Testis (tissue), 3 donors: Measurements from ENCODE around the gene CADPS2. TPM values are rescaled to one million over a fixed set of nuclear protein-coding genes. Genes with fewer than 3 reads are reported as not detected.
A peak's percentile ranks its signal among the peaks of the same experiment; 100 is the strongest.

Experiments used
- DNase-seq: peaks from one replicate; pipeline ENCODE4 v3.0.0-alpha.2; 2019
- H3K27ac ChIP-seq, 2 donors: fragments of 200-600 bp; sonication (generic); one replicate each; pipeline ENCODE4 v1.5.1; 2019
- H3K27me3 ChIP-seq: fragments of 200-600 bp; sonication (generic); one replicate; pipeline ENCODE4 v1.5.1; 2019
- H3K36me3 ChIP-seq: fragments of 200-600 bp; sonication (generic); one replicate; pipeline ENCODE4 v1.5.1; 2017; ENCODE audit warnings: low read depth; ENCODE audit errors: missing control alignments
- H3K4me1 ChIP-seq: fragments of 200-600 bp; sonication (generic); one replicate; pipeline ENCODE4 v1.5.1; 2019
- H3K4me3 ChIP-seq, 2 donors: fragments of 200-600 bp; sonication (generic); one replicate each; pipeline ENCODE4 v1.5.1; 2017 to 2019
- H3K9me3 ChIP-seq: fragments of 200-600 bp; sonication (generic); one replicate; pipeline ENCODE4 v1.5.1; 2017
- CTCF ChIP-seq, 3 experiments: fragments of 450-650 bp in 2 of 3; fragments of 200-600 bp in 1 of 3; sonication (generic) in 1 of 3; IDR thresholded peaks; one replicate each; pipeline ENCODE4 v1.5.1; 2016 to 2019; ENCODE audit warnings: antibody characterized with exemption in 3 of 3, mild to moderate bottlenecking in 2 of 3, moderate library complexity in 1 of 3
- POLR2A ChIP-seq: fragments of 450-650 bp; IDR thresholded peaks from one replicate; pipeline ENCODE4 v1.6.1; 2017; ENCODE audit warnings: antibody characterized with exemption, mild to moderate bottlenecking, moderate library complexity
- WGBS, 2 donors: methylation state at CpG; one replicate each; pipeline ENCODE4 v1.1.5; 2018; 5-methylcytosine and 5-hydroxymethylcytosine counted together
- intact Hi-C: fragments of 100-400 bp; cut with DNase I; formaldehyde crosslinking; loops from one replicate; pipeline ENCODE4 v1.15.1; 2023; ENCODE audit warnings: low total_unique reads
- polyA plus RNA-seq: library from polyadenylated mRNA; stranded (reverse); fragments of 350-450 nt; fragmentation: Illumina TruSeq; extraction: RNeasy Lipid Tissue Mini Kit (QIAGEN cat#74804); gene quantifications from one replicate; pipeline ENCODE4 v1.2.3, GENCODE V29; 2014; ENCODE audit warnings: low read depth, low replicate concordance; ENCODE audit not compliant: insufficient read depth
- total RNA-seq, 2 donors: library from RNA; depleted of rRNA; stranded (reverse); fragments of >200 nt; gene quantifications; one replicate each; pipeline ENCODE4 v1.2.3, GENCODE V29; 2016

Gene CADPS2
- total and polyA plus RNA-seq, 3 donors from 2014 or later: 6.0 to 9.9 (median 9.3) TPM

GRCh38 chr7:122543166-122543565 lies 343.1 kb downstream of the CADPS2 start:
- Histone ChIP-seq H3K4me3 (no peak overlapping the region), H3K36me3 (no peaks in the 10 kb centered on the region), H3K27ac (no peak overlapping the region), H3K9me3 (no peaks in the 10 kb centered on the region), H3K27me3 (no peaks in the 10 kb centered on the region), H3K4me1 (no peaks in the 10 kb centered on the region)
- no peak for DNase-seq
- intact Hi-C loops: no loop called here
- TF ChIP-seq POLR2A (no peak), CTCF (IDR thresholded peaks at IDR 0.05) (no peak)

- 87 to 91% methylated on average over 1 of the region's 1 CpG for WGBS, 2 donors
- intact Hi-C loops: no loop called here
These were observed 351.2 kb downstream of the CADPS2 start for GRCh38 chr7:122535086-122535485.

GRCh38 chr7:122532406-122533269 lies 353.6 kb downstream of the CADPS2 start:
- DNase-seq: no peak
- Histone ChIP-seq H3K9me3 (no peaks in the 10 kb centered on the region), H3K27me3 (no peaks in the 10 kb centered on the region), H3K4me3 (no peak overlapping the region), H3K27ac (no peak overlapping the region), H3K36me3 (no peaks in the 10 kb centered on the region), H3K4me1 (no peaks in the 10 kb centered on the region)
- WGBS, 2 donors: 39 to 58% methylated on average over 9 of the region's 9 CpGs
- TF ChIP-seq CTCF (IDR thresholded peaks at IDR 0.05) (peak in 1 of 3 experiments; percentile 43), POLR2A (no peak)
- intact Hi-C loops: no loop called here

More at GRCh38 chr7:122535086-122535485, 351.2 kb downstream of the CADPS2 start:
- Histone ChIP-seq H3K4me1 (no peaks in the 10 kb centered on the region), H3K4me3 (no peak overlapping the region), H3K27ac (no peak overlapping the region), H3K36me3 (no peaks in the 10 kb centered on the region), H3K9me3 (no peaks in the 10 kb centered on the region), H3K27me3 (no peaks in the 10 kb centered on the region)
- DNase-seq: no peak
- TF ChIP-seq CTCF (IDR thresholded peaks at IDR 0.05) (no peak), POLR2A (no peak)

- Histone ChIP-seq H3K27me3 (no peaks in the 10 kb centered on the region), H3K27ac (no peak overlapping the region), H3K4me3 (no peak overlapping the region), H3K9me3 (no peaks in the 10 kb centered on the region), H3K36me3 (no peaks in the 10 kb centered on the region), H3K4me1 (no peaks in the 10 kb centered on the region)
- intact Hi-C loops: loop anchor here (10.0 kb wide), 1 partner anchor 304 kb away; no protein-coding TSS in a partner anchor
- TF ChIP-seq POLR2A: no peak
- peak in 2 of 3 experiments; percentile 14 to 76 for TF ChIP-seq CTCF (IDR thresholded peaks at IDR 0.05)
- DNase-seq: no peak
- WGBS, 2 donors: 41 to 42% methylated on average over 3 of the region's 3 CpGs
These were observed 357.3 kb downstream of the CADPS2 start for GRCh38 chr7:122528879-122529481.
